Trophoblast cell (in vitro differentiated cells and primary cell): Measurements from ENCODE around the gene JADE2.
A peak's percentile ranks its signal among the peaks of the same experiment; 100 is the strongest.

Experiments used
- DNase-seq, 2 donors: peaks; one replicate each; pipeline ENCODE4 v3.0.0-alpha.2; 2016
- H2AFZ ChIP-seq: 2 replicates; pipeline ENCODE4 v1.6.1; 2013; ENCODE audit warnings: low read length, moderate library complexity, mild to moderate bottlenecking; ENCODE audit not compliant: insufficient read depth, poor library complexity
- H2AK5ac ChIP-seq: 2 replicates; pipeline ENCODE4 v1.6.1; 2013; ENCODE audit warnings: mild to moderate bottlenecking, low read length
- H2BK120ac ChIP-seq: 2 replicates; pipeline ENCODE4 v1.6.1; 2013; ENCODE audit warnings: low read length, mild to moderate bottlenecking, moderate library complexity; ENCODE audit not compliant: insufficient read depth, poor library complexity
- H2BK12ac ChIP-seq: 2 replicates; pipeline ENCODE4 v1.6.1; 2013; ENCODE audit warnings: mild to moderate bottlenecking, low read length, moderate library complexity
- H2BK5ac ChIP-seq: 2 replicates; pipeline ENCODE4 v1.6.1; 2013; ENCODE audit warnings: low read length, low read depth, moderate library complexity, mild to moderate bottlenecking; ENCODE audit not compliant: poor library complexity
- H3K14ac ChIP-seq: 2 replicates; pipeline ENCODE4 v1.6.1; 2013; ENCODE audit warnings: mild to moderate bottlenecking, low read length
- H3K18ac ChIP-seq: 2 replicates; pipeline ENCODE4 v1.6.1; 2013; ENCODE audit warnings: mild to moderate bottlenecking, low read length
- H3K23ac ChIP-seq: 2 replicates; pipeline ENCODE4 v1.6.1; 2013; ENCODE audit warnings: low read length
- H3K27ac ChIP-seq: 2 replicates; pipeline ENCODE4 v1.5.1; 2013; ENCODE audit warnings: low read depth, mild to moderate bottlenecking, inconsistent platforms, low read length, moderate library complexity
- H3K27me3 ChIP-seq: 2 replicates; pipeline ENCODE4 v1.6.1; 2013; ENCODE audit warnings: inconsistent platforms, mild to moderate bottlenecking, low read length, moderate library complexity; ENCODE audit not compliant: insufficient read depth
- H3K36me3 ChIP-seq, 2 experiments: 1 replicate in 1 of 2; 2 replicates in 1 of 2; pipeline ENCODE4 v1.6.1; 2013; ENCODE audit warnings: low read length in 2 of 2, mild to moderate bottlenecking in 2 of 2, moderate library complexity in 1 of 2; ENCODE audit not compliant: insufficient read depth in 2 of 2, control insufficient read depth in 1 of 2
- H3K4ac ChIP-seq: 2 replicates; pipeline ENCODE4 v1.6.1; 2013; ENCODE audit warnings: low read depth, mild to moderate bottlenecking, low read length, moderate library complexity
- H3K4me1 ChIP-seq, 2 experiments: 1 replicate in 1 of 2; 2 replicates in 1 of 2; pipeline ENCODE4 v1.6.1; 2013; ENCODE audit warnings: low read length in 2 of 2, mild to moderate bottlenecking in 2 of 2, moderate library complexity in 1 of 2; ENCODE audit not compliant: insufficient read depth in 2 of 2, control insufficient read depth in 1 of 2
- H3K4me2 ChIP-seq: 2 replicates; pipeline ENCODE4 v1.6.1; 2013; ENCODE audit warnings: inconsistent platforms, mild to moderate bottlenecking, low read length, moderate library complexity
- H3K4me3 ChIP-seq: 2 replicates; pipeline ENCODE4 v1.5.1; 2013; ENCODE audit warnings: mild to moderate bottlenecking, low read depth, low read length, inconsistent platforms
- H3K79me1 ChIP-seq: one replicate; pipeline ENCODE4 v1.6.1; 2013; ENCODE audit warnings: low read length
- H3K79me2 ChIP-seq: 2 replicates; pipeline ENCODE4 v1.6.1; 2013; ENCODE audit warnings: low read length, mild to moderate bottlenecking; ENCODE audit not compliant: control insufficient read depth, insufficient read depth, poor library complexity
- H3K9ac ChIP-seq: 2 replicates; pipeline ENCODE4 v1.6.1; 2013; ENCODE audit warnings: mild to moderate bottlenecking, low read length
- H3K9me3 ChIP-seq: 2 replicates; pipeline ENCODE4 v1.6.1; 2013; ENCODE audit warnings: low read depth, mild to moderate bottlenecking, control low read depth, inconsistent platforms, low read length; ENCODE audit not compliant: insufficient read depth
- H4K12ac ChIP-seq: 2 replicates; pipeline ENCODE4 v1.6.1; 2013; ENCODE audit warnings: low read depth, mild to moderate bottlenecking, low read length, moderate library complexity
- H4K8ac ChIP-seq: 2 replicates; pipeline ENCODE4 v1.6.1; 2013; ENCODE audit warnings: low read depth, mild to moderate bottlenecking, low read length, moderate library complexity
- H4K91ac ChIP-seq: one replicate; pipeline ENCODE4 v1.6.1; 2013; ENCODE audit warnings: low read depth, mild to moderate bottlenecking, low read length, moderate library complexity
- WGBS: extraction: QIAGEN DNeasy Blood & Tissue Kit; methylation state at CpG from one replicate; pipeline ENCODE4 v1.1.7; 2013; ENCODE audit warnings: missing lambda C conversion rate; ENCODE audit not compliant: insufficient read length, insufficient coverage; ENCODE audit errors: extremely low coverage; 5-methylcytosine and 5-hydroxymethylcytosine counted together

Gene JADE2

DNA sequence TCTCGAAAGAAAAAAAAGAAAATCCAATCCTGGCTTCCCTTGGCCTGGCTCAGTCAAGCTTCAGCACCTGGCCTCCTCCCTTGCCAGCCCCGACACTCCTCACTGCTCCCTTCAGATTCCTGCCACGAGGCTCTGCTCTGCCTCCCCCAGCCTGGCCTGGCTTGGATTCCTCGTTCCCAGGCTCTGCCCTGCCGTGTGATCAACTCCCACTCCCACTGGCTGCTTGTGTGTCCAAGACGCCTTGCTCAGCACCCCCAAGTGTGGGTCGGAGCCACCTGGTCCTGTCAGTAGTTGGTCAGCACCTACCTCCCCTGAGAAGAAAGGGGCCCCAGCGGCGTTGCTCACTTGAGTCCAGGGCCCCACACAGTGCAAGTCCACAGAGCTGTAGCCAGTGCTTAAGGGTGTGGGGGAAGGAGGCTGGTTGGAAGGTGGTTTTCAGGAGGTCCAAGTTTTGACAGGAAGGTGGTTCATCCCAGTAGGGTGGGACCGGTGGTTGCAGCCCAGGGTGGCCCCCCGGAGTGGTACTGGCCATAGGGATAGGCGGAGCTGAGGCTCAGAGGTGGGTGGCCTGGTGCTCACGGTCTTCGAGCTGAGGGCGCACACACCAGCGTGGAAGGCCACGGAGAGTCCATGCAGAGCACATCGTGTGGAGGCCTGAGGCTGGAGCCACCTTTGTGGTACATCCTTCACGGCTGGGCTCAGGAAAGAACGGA is 46.4 kb downstream of the JADE2 start:
- H3K9me3 ChIP-seq = no peaks in the 10 kb centered on the region
- no peak overlapping the region for H3K18ac ChIP-seq
- no CpG with 5 or more reads among the region's 20 CpGs for WGBS
- no peak overlapping the region for H3K4ac ChIP-seq
- H4K8ac ChIP-seq = no peak overlapping the region
- no peak overlapping the region for H3K4me3 ChIP-seq
- no peaks in the 10 kb centered on the region for H3K79me1 ChIP-seq
- H3K23ac ChIP-seq = no peak overlapping the region
- H4K91ac ChIP-seq = no peak overlapping the region
- no peak overlapping the region for H2AK5ac ChIP-seq
- H2BK5ac ChIP-seq = no peak overlapping the region
- no peak overlapping the region for H3K4me2 ChIP-seq
- no peak overlapping the region for H2BK120ac ChIP-seq
- H3K4me1 ChIP-seq = no peaks in the 10 kb centered on the region
- no peak overlapping the region for H3K27ac ChIP-seq
- no peak overlapping the region for H3K14ac ChIP-seq
- H3K9ac ChIP-seq = no peak overlapping the region
- no peaks in the 10 kb centered on the region for H3K79me2 ChIP-seq
- no peak overlapping the region for H4K12ac ChIP-seq
- no peak overlapping the region for H2AFZ ChIP-seq
- peaks cover 0 to 2% of the 10 kb centered on the region in 2 experiments for H3K36me3 ChIP-seq
- no peak overlapping the region for H2BK12ac ChIP-seq
- H3K27me3 ChIP-seq = no peaks in the 10 kb centered on the region
- DNase-seq = no peak

DNA sequence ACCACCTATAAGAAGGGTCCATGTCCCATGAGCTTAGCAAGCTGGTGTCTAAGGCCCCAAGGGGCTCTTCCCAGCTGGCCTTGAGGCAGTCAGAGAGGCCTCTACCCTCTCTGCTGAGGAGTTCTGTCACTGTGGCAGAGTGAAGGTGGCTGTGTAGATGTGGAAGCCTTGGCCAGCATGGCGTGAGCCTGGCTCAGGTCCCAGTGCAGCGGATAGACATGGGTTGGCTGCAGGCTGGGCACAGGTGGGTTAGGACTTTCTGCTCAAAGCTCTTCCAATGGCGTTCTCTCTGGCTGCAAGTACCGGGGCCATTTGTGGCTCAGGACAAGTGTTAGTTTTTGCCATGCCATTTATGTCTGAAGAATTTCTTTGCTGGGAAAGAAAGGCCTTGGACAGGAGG is 47.3 kb downstream of the JADE2 start:
- H3K9me3 ChIP-seq = no peaks in the 10 kb centered on the region
- no peak overlapping the region for H3K27ac ChIP-seq
- no peak overlapping the region for H3K18ac ChIP-seq
- DNase-seq = no peak
- no peak overlapping the region for H4K12ac ChIP-seq
- no peak overlapping the region for H2BK5ac ChIP-seq
- no peaks in the 10 kb centered on the region for H3K79me1 ChIP-seq
- no peaks in the 10 kb centered on the region for H3K4me1 ChIP-seq
- H3K4me2 ChIP-seq = no peak overlapping the region
- H3K27me3 ChIP-seq = no peaks in the 10 kb centered on the region
- no peak overlapping the region for H4K91ac ChIP-seq
- H3K4me3 ChIP-seq = no peak overlapping the region
- no peak overlapping the region for H4K8ac ChIP-seq
- no peaks in the 10 kb centered on the region for H3K36me3 ChIP-seq
- H2AFZ ChIP-seq = no peak overlapping the region
- WGBS = no CpG with 5 or more reads among the region's 4 CpGs
- H3K9ac ChIP-seq = no peak overlapping the region
- no peak overlapping the region for H3K14ac ChIP-seq
- H3K4ac ChIP-seq = no peak overlapping the region
- H2AK5ac ChIP-seq = no peak overlapping the region
- no peaks in the 10 kb centered on the region for H3K79me2 ChIP-seq
- no peak overlapping the region for H2BK120ac ChIP-seq
- no peak overlapping the region for H3K23ac ChIP-seq
- no peak overlapping the region for H2BK12ac ChIP-seq

DNA sequence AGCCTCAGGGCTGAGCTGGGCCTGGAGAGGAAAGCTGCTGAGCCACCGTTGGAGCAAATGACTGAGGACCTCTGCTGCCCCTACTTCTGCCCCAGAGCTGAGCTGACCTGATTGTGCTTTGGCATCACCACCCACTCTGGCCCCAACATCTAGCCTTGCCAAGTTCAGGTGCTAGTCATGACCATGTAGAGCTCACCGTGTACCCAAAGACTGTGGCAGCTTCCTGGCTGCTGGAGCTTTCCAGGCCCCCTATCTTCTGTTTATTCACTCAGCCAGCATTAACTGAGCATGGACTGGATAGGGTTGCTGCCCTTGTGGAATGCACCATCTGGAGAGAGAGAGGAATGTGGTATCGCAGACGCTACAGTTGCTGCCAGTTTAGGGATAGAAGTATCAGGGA is 49.1 kb downstream of the JADE2 start:
- Histone ChIP-seq H3K4me3 (no peak overlapping the region), H3K18ac (no peak overlapping the region), H2BK5ac (no peak overlapping the region), H3K9me3 (no peaks in the 10 kb centered on the region), H4K12ac (no peak overlapping the region), H2BK12ac (no peak overlapping the region), H3K27me3 (no peaks in the 10 kb centered on the region), H3K79me2 (no peaks in the 10 kb centered on the region), H2BK120ac (no peak overlapping the region), H3K23ac (no peak overlapping the region), H3K4ac (no peak overlapping the region), H4K91ac (no peak overlapping the region), H4K8ac (no peak overlapping the region), H3K36me3 (peaks cover 5 to 7% of the 10 kb centered on the region in 2 experiments), H3K4me1 (peaks cover 0 to under 1% of the 10 kb centered on the region in 2 experiments), H2AFZ (no peak overlapping the region), H3K27ac (no peak overlapping the region), H3K14ac (no peak overlapping the region), H3K4me2 (no peak overlapping the region), H3K79me1 (no peaks in the 10 kb centered on the region), H2AK5ac (no peak overlapping the region), H3K9ac (no peak overlapping the region)
- no CpG with 5 or more reads among the region's 4 CpGs for WGBS
- peak in 1 of 2 donors; percentile 19 for DNase-seq

DNA sequence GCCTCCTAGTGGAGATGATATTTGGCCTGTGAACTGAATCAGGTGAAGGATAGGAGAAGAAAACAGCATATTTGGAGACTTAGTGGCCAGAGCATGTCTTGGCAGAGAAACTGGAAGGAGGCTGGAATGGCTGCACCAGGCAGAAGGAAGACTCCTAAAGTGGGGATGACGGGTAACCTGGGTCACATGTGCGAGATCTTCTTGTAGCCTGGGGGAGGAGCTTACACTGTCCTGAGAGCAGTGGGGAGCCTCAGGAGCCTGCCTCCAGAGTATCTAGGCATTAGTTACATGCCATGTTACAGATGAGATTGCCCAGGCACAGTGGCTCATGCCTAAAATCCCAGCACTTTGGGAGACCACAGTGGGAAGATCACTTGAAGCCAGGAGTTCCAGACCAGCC is 49.8 kb downstream of the JADE2 start:
- DNase-seq = no peak
- Histone ChIP-seq H3K9me3 (no peaks in the 10 kb centered on the region), H2AK5ac (no peak overlapping the region), H3K27ac (no peak overlapping the region), H3K14ac (no peak overlapping the region), H4K91ac (no peak overlapping the region), H3K79me1 (no peaks in the 10 kb centered on the region), H3K4me2 (no peak overlapping the region), H2BK5ac (no peak overlapping the region), H3K27me3 (no peaks in the 10 kb centered on the region), H3K36me3 (peaks cover 5 to 7% of the 10 kb centered on the region in 2 experiments), H3K4me3 (no peak overlapping the region), H3K23ac (no peak overlapping the region), H3K18ac (no peak overlapping the region), H3K79me2 (no peaks in the 10 kb centered on the region), H3K9ac (no peak overlapping the region), H3K4me1 (peaks cover 4 to 5% of the 10 kb centered on the region in 2 experiments), H2BK120ac (no peak overlapping the region), H4K12ac (no peak overlapping the region), H2AFZ (no peak overlapping the region), H3K4ac (no peak overlapping the region), H4K8ac (no peak overlapping the region), H2BK12ac (no peak overlapping the region)
- WGBS = no CpG with 5 or more reads among the region's 2 CpGs
